HG03135 (cell line): Measurements from ENCODE around the gene TPST2.

Source experiments
- ATAC-seq: cut with Tn5 transposase; IDR thresholded peaks from one replicate; pipeline ENCODE4 v1.9.1; 2021; ENCODE audit warnings: mild to moderate bottlenecking, moderate library complexity; ENCODE audit not compliant: unreplicated experiment

Gene TPST2

GRCh38 chr22:26581026-26581425 is 8.9 kb downstream of the TPST2 start:
- no peak for ATAC-seq

DNA sequence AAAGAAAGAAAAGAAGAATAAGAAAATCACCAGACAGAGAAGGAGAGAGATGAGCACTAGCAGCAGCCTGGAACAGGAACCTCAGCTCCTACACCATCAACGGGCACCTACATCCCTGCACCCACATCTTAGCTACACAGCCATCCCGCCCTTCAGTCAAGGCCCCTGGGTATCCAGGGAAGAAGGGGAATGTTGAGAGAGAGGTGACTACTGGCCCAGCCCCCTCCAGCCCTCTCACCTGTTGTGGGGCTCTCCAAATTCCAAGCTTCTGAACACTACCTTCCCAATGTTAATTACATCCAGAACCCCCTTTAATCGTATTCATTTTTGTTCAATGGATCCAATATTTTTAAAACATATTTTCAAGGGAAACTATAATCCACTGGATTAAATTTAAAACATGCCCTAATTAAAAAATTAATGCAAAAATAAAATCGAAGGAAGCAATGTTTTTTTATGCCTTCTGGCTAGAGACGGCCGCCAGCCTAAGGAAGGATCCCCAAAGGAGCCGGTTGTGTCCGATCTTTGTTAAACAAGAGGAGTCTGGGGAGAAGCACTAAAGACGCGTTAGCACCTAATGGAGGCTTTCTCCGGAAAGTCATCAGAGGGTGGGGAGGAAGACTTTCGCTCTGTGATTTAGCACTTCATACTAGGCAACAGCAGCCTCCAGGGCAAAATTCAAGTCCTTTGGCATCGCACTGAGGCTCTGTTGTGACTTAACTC is 9.5 kb downstream of the TPST2 start:
- ATAC-seq, result no peak

DNA sequence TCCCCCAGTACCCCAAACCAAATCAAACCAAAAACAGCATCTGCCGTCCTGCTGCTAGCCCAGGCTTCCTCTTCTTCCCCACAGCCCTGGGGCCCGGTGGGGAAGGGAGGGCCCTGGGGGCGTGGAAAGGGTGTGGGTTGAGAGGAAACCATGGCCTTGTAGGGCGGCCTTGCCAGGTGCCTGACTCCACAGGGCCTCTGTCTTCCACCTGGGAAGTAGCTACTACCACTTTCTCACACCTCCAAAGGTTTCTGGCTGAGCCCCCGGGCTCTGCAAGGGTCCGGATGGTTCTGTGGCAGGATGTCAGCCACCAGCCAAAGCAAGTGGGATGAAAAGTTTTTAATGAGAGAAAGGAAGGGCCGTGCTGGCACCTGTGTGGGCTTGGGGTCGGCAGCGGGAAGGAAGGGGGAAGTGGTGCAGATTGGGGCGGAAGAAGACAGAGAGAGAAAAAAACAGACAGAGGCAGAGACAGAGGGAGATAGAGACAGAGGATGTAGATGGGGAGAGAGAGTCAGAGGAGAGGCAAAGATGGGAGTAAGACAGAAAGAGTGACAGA is 10.5 kb downstream of the TPST2 start:
- ATAC-seq, result peak; percentile 68

GRCh38 chr22:26577081-26577480 is 12.9 kb downstream of the TPST2 start:
- no peak for ATAC-seq

DNA sequence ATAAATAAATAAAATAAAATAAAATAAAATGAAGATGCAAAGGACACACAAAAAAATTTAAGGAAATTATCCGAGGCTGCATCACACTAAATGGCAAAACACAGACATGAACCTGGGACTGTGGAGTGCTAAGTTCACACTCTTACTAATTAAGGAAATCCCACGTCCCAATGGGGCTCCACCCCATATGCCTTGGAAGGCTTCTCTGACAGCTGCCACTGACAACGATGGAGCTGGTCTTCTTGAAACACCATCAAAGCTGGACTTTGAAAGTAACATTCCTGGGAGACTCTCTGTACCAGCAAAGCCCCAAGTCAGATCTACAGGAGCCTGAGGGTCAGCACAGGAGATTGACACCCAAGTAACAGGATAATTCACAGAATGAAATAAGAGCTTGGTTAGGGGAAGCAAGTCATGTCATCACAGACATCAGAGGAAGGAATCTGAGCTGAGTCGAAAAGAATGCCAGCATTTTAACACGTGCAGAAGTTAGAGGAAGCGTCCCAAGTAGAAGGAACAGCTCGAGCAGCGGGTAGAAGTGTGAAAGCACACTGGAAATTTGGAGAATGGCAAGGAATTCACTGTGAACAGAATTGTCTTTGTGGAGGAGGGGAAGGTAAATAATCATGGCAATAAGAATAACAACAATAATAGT is 13.8 kb downstream of the TPST2 start:
- ATAC-seq, result no peak

DNA sequence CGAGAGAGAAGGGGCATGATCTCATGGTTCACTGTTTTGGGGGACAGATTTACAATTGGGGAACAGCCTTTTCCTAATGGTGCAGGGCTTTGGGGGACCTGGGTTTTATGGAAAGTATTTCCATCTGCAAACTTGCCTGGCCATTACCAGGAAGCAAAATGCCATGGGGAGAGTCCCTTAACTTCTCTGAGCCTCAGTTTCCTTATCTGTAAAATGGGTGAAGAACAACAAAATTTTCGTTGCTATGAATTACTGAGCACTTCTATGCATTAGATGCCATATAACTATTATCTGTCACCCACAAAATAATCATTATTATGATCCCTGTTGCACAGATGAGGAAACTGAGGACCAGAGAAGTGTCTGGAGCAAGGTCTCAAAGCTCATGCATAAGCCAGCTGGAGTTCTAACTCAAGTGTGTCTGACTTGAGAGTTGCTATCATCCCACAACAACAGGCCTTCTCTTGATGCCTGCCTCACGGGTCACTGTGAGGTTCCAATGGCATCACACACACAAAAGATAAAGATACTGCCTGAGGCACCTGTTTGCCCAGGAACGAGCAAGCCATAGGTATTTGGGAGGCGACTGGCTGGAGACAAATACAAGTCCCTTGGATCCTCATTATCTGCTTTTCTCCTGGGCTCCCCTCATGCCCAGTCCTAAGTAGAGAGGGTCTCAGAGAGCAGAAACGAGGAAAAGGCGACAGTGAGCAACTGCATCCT is 15.8 kb downstream of the TPST2 start:
- ATAC-seq, result no peak

- no peak for ATAC-seq
These were observed 16.8 kb downstream of the TPST2 start for GRCh38 chr22:26573026-26573662.

DNA sequence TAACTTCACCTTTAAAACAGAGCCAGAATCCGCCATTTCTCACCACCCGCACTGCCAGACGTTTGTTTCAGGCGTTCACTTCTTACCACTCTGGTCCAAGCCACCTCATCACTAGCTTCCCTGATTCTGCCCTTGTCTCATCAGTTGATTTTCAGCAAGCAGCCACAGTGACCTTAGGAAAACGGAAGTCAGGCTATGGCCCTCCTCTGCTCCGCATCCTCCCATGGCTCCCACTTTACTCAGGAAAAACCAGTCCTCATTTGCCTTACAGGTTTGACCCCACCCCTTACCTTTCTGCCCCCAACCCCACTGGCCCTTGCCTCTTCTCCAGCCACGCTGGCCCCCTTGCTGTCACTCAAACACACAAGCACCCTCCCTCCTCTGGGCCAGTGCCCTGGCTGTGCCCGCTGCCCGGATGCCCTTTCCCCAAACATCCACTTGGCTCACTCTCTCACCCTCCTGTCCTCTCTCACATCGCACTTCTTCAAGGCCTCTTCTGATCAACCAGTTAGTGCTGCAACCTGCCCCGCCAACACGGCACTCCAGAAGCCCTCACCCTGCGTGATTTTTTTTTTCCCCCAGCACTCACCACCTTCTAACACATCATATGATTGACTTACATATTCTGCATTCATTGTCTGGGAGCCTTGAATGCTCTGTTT is 18.9 kb downstream of the TPST2 start:
- no peak for ATAC-seq

GRCh38 chr22:26570115-26570514 is 19.8 kb downstream of the TPST2 start:
- no peak for ATAC-seq

DNA sequence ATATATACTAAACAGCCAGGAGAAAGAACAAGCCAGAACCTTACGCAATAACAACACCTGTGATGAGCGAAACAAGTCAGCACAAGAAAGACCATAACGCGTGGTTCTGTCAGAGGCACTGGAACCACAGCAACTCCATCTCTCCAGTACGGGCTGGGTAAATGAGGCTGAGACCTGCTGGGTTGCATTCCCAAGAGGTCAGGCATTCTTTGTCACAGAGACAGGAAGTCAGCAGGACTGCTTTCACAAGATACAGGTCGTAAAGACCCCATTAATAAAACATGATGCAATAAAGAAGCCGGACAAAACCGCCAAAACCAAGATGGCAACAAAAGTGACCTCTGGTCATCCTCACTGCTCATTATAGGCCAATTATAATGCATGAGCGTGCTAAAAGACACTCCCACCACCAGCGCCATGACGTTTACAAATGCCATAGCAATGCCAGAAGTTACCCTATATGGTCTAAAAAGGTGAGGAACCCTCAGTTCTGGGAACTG is 21.7 kb downstream of the TPST2 start:
- ATAC-seq, result no peak

- no peak for ATAC-seq
These were observed 22.3 kb downstream of the TPST2 start for GRCh38 chr22:26567610-26568009.

DNA sequence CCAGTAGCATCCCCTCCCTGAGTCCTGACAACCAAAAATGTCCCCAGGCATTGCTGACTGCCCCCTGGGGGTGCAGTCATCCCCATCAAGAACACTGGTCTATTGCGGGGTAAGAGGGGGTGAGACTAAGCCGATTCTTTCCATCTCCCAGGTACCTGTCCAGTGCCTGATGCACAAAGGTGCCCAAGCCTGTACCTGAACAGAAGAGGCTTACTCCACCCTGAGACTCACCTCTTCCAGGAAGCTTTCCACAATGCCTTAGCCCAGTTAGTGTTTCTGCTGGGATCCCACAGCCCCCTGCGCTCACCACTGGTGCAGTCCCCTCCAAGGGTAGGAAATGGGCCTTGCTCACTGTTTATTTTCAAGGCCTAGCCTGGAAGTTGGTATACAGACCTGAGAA is 22.9 kb downstream of the TPST2 start:
- ATAC-seq, result no peak

GRCh38 chr22:26565889-26566288 is 24.0 kb downstream of the TPST2 start:
- ATAC-seq, result no peak

DNA sequence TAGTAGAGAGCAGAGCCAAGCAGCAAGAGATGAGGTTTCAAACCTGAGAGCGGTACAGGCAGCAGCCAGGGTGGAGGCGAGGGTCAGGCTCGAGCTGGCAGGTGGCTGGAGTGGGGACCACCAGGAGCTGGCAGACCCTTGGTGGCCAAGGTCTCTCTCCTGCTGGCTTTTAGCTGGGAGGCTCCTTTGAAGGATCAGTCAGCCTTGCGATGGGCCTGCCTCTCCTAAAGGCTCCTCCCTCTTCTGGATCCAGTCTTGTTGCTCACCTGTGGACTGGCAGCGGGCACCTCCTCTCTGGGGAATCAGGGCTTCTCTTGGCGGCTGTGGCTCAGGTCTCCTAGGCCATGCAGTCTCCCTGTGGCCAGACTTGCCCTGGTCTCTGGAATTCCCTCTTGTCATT is 24.8 kb downstream of the TPST2 start:
- no peak for ATAC-seq

DNA sequence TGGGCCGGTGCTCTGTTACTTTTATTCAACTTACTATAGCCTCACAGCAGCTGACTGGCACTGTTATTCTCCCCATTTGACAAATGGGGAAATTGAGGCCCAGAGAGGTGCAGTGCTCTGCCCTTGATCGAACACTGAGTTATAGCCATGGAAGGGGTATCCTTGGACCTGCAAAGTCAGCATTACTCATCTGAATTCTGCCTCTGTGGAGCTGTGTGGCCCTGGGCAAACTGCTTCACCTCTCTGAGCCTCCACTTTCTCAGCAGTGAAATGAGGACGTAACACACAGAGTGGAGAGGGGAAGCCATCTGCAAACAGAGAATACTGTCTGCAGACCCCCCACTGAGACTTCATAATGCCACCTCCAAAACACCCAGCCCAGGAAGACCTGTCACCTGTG is 25.3 kb downstream of the TPST2 start:
- ATAC-seq, result no peak

DNA sequence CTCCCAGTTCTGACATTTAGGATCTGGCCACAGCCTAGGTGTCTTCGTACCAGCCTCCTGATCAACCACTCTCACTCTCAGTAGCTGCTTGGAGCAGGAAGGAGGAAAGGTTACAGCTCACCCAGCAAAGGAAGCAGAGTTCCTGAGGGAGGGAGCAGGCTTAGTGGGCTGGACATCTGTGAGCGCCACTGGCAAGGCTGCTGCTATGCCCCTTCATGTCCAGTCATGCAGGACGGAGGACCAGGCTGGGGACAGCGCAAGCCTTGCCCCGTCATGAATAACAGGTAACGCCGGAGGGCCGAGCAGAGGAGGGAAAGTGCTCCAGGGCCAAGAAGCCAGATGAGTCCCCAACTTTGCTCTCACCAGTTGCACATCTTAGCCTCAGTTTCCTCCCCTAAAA is 25.8 kb downstream of the TPST2 start:
- no peak for ATAC-seq

GRCh38 chr22:26563022-26563421 is 26.9 kb downstream of the TPST2 start:
- no peak for ATAC-seq

DNA sequence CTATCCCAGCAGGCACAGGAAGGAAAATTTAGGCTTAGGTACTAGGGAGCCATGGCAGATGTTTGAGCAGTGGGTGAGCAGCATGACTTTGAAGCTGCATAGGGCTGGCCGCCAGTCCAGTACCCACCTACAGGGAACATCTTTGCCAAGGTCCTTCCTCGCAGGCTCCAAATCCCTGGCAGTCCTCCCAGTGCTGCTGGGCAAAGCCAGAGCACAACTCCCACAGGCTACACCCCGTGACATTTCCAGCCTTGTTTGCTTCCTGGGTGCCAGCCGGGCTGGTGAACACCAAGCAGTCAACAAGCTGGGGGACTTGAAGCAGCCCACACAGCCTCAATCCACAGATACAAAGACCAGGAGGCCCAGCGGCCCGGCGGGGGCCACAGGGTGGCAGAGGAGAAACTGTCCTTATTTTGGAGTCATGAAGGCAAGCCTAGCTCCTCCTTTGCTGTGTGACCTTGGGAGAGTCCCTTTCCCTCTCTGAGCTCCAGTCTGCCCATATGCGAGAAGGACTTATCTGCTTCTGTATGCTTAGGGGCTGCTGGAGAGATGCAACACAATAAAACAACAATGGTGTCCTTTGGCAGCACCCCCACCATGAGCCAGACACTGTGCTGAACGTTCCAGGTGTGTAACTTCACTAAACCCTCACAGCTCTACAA is 28.0 kb downstream of the TPST2 start:
- no peak for ATAC-seq

- ATAC-seq, result no peak
These were observed 29.9 kb downstream of the TPST2 start for GRCh38 chr22:26559961-26560575.
